HG02840 (cell line): ENCODE results near the gene MIAT.

Experiments
- ATAC-seq: cut with Tn5 transposase; IDR thresholded peaks from one replicate; pipeline ENCODE4 v1.9.1; 2021; ENCODE audit warnings: mild to moderate bottlenecking, moderate library complexity, moderate number of reproducible peaks; ENCODE audit not compliant: unreplicated experiment, low FRiP score

Gene MIAT

GRCh38 chr22:26631282-26631681, 26.1 kb upstream of the MIAT start:
- ATAC-seq, result no peak

GRCh38 chr22:26632422-26633155, 24.8 kb upstream of the MIAT start:
- ATAC-seq, result no peak

- no peak for ATAC-seq
Observed at GRCh38 chr22:26634189-26634588, 23.2 kb upstream of the MIAT start.

GRCh38 chr22:26635117-26635516, 22.3 kb upstream of the MIAT start:
- ATAC-seq, result no peak

- ATAC-seq, result no peak
Observed at GRCh38 chr22:26636296-26636695, 21.1 kb upstream of the MIAT start.

GRCh38 chr22:26642465-26643417, 14.6 kb upstream of the MIAT start:
- no peak for ATAC-seq

- ATAC-seq, result no peak
Observed at GRCh38 chr22:26643418-26644100, 13.8 kb upstream of the MIAT start.

- no peak for ATAC-seq
Observed at GRCh38 chr22:26646158-26646557, 11.2 kb upstream of the MIAT start.

GRCh38 chr22:26648011-26648497, 9.3 kb upstream of the MIAT start:
- ATAC-seq, result no peak

- ATAC-seq, result no peak
Observed at GRCh38 chr22:26648528-26649388, 8.6 kb upstream of the MIAT start.

GRCh38 chr22:26650722-26651421, 6.5 kb upstream of the MIAT start:
- no peak for ATAC-seq

- no peak for ATAC-seq
Observed at GRCh38 chr22:26651815-26652214, 5.6 kb upstream of the MIAT start.

GRCh38 chr22:26658161-26658560, 773 bp downstream of the MIAT start:
- no peak for ATAC-seq

- no peak for ATAC-seq
Observed at GRCh38 chr22:26658671-26659478, 1.5 kb downstream of the MIAT start.

- ATAC-seq, result no peak
Observed at GRCh38 chr22:26660356-26660755, 3.0 kb downstream of the MIAT start.

GRCh38 chr22:26660961-26661578, 3.7 kb downstream of the MIAT start:
- ATAC-seq, result no peak

GRCh38 chr22:26662160-26662559, 4.8 kb downstream of the MIAT start:
- ATAC-seq, result no peak

GRCh38 chr22:26663374-26663923, 6.1 kb downstream of the MIAT start:
- ATAC-seq, result no peak
